GM21360 (cell line): ENCODE results near the gene FMN1.
"Not testable (repeated sequence)": the region's sequence is repeated elsewhere in the genome, so short reads cannot be mapped to it uniquely, and the experiment has no call there.

ENCODE experiments used
- ATAC-seq: cut with Tn5 transposase; IDR thresholded peaks from one replicate; pipeline ENCODE4 v1.9.1; 2021; ENCODE audit warnings: mild to moderate bottlenecking, moderate library complexity; ENCODE audit not compliant: unreplicated experiment

FMN1 gene

GRCh38 chr15:32991619-32992111 lies 202.8 kb downstream of the FMN1 start:
- ATAC-seq, result no peak

- no peak for ATAC-seq
Observed at GRCh38 chr15:32990071-32990470, 204.4 kb downstream of the FMN1 start.

DNA sequence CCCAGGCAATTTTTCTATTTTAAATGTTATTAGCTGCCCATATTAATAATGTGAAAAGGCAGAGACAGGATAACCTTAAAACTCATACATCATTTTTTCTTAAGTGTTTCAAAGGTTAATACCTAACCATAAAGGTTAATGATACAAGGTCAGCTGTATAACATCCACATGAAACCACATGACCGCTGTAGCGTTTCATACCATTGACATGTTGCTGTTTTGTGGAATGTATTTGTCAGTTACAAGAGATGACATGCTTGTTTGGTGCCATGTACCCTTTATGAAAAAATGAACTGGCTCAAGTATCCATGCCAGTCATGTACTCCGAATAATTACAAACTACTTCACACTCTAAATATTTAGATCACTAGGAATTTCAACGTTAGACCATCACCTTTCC lies 207.4 kb downstream of the FMN1 start:
- ATAC-seq, result no peak

- ATAC-seq, result no peak
Observed at GRCh38 chr15:32986147-32986546, 208.4 kb downstream of the FMN1 start.

DNA sequence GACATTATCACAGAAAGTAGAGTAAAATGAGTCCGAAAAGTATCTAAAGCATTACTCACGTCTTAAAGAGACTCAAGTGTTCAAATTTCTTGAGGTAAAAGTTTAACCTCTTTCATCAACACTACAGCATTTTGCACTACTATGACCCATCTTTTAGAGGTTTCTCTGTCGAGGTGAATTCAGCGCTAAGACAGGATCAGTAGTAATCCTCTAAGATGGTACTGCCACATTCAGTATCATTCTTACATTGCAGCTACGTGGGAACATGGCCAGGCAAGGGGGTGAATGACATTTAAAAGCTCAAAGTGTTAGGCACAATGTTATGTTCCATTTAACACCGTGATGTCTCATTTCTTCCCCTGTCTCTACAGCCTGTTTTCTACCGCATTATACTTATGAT lies 210.8 kb downstream of the FMN1 start:
- no peak for ATAC-seq

DNA sequence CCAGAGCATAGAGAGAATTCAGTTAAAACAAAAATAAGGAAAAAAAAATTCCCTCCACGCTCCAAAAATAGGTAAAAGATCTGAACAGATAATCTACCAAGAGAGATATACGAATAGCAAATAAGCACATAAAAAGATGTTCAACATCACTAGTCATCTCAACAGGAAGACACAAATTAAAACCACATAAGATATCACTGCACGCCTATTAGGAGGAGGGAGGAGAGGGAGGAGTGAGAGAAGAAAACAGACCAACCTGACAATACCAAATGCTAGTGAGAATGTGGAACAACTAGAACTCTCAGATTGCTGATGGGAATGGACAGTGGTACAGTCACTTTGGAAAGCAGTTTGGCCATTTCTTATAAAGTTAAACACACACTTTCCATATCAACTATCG lies 212.5 kb downstream of the FMN1 start:
- ATAC-seq, result no peak

DNA sequence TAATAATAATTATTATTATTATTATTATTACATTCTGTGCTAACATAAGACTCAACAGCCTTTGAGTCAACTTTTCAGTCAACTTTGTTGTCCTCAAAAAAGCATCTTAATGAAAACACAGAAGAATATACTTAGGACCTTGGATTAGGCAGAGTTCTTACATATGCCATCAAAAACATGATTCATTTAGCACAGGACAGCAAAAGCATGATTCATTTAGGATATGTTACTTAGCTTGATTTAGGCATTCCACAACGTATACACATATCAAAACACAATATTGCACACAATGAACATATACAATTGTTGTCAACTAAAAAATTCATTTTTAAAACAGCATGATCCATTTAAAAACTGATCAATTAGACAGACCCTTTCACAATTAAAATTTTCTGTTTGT lies 213.0 kb downstream of the FMN1 start:
- no peak for ATAC-seq

- no peak for ATAC-seq
Observed at GRCh38 chr15:32979710-32980109, 214.8 kb downstream of the FMN1 start.

GRCh38 chr15:32977506-32977905 lies 217.0 kb downstream of the FMN1 start:
- ATAC-seq, result no peak

- no peak for ATAC-seq
Observed at GRCh38 chr15:32974691-32975090, 219.8 kb downstream of the FMN1 start.

DNA sequence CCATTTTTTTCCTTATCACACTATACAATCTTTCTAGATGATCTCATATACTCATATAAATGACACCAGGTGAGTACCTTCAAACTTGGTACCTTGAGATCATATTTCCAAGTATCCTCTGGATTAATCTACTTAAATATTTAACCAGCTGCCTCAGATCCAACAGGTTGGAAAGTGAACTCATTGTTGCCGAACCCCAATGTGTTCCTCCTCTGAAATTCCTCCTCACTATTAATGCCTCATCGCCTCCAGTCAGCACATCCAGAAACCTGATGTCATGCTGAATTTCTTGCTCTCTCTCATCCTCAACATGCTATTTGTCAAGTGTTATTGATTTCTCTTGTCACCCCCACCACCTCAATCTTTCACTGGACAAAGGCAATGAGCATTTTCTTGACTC lies 221.8 kb downstream of the FMN1 start:
- ATAC-seq, result no peak

- ATAC-seq, result no peak
Observed at GRCh38 chr15:32970847-32971246, 223.7 kb downstream of the FMN1 start.

DNA sequence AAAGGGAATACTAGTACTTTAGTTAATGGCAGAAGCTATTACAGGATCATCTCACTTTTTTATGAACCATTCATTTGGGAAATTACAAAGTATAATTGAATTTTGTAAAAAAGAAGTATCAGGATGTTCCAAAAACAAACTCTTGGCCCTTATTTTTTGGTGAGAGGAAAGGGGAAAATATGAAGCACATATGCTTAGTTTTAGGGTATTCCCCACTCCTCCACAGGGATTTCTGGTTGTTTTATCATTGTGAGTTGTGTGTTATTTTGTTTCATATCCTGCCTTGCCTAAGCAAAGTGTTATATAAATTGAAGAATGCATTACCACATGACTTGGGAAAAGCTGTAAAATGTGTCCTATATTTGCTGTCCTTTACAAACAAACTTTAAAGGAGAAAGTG lies 227.0 kb downstream of the FMN1 start:
- ATAC-seq, result no peak

GRCh38 chr15:32966512-32966911 lies 228.0 kb downstream of the FMN1 start:
- no peak for ATAC-seq

- no peak for ATAC-seq
Observed at GRCh38 chr15:32965897-32966296, 228.6 kb downstream of the FMN1 start.

DNA sequence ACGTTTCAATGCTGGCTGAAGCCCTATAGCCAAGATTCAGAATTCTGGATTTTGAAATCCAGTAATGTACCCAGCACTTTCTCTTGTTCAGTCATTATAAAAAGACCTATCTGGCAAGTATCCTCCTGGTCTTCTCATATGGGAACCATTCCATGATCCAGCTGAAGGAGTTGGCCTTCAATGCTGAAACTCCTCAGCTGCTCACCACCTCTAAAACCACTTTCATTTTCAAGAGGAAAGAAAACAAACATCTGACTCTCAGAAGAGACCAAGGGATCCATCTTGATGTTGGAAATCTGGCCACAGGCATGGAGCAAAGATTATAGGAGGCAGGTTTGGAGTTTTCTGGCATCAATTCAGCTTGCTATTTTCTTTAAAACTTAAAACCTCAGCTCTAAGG lies 235.4 kb downstream of the FMN1 start:
- no peak for ATAC-seq

- ATAC-seq, result no peak
Observed at GRCh38 chr15:32957219-32957618, 237.3 kb downstream of the FMN1 start.

- ATAC-seq, result no peak
Observed at GRCh38 chr15:32956711-32957110, 237.8 kb downstream of the FMN1 start.

GRCh38 chr15:32956006-32956405 lies 238.5 kb downstream of the FMN1 start:
- no peak for ATAC-seq

GRCh38 chr15:32953533-32953910 lies 241.0 kb downstream of the FMN1 start:
- ATAC-seq, result no peak

GRCh38 chr15:32952901-32953532 lies 241.5 kb downstream of the FMN1 start:
- ATAC-seq, result no peak

GRCh38 chr15:32951736-32952464 lies 242.6 kb downstream of the FMN1 start:
- no peak for ATAC-seq

DNA sequence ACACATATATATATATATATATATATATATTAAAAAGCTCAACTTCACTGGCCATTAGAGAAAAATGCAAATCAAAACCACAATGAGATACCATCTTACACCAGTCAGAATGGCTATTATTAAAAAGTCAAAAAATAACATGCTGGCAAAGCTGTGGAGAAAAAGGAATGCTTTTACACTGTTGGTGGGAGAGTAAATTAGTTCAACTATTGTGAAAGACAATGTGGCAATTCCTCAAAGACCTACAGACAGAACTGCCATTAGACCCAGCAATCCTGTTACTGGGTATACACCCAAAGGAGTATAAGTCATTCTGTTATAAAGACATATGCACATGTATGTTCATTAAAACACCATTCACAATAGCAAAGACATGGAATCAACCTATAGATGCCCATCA lies 244.5 kb downstream of the FMN1 start:
- not testable (repeated sequence) for ATAC-seq
